ENCODE measurements around the gene FAM72A.
"Not testable (repeated sequence)": the region's sequence is repeated elsewhere in the genome, so short reads cannot be mapped to it uniquely, and the experiment has no call there.

Gene FAM72A

DNA sequence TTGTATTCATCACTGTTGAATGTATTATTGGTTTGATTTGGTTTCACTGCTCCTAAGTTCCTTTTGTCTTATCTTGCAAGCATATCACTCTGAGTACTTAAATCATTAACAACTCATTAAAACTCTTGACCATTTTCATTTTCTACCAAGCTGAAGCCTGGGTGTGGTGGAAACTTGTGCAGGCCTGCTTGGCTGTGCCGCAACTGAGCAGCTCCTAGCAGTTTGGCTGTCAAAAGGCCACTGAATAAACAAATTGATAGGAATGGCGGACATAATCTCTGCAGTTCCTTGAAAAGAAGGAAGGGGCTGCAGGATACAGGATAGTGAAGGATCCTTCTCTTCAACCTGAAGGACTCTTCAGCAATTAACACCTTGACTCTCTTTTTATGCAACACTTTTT, 26.6 kb upstream of the FAM72A start:
- not testable (repeated sequence) for H3K4me1 ChIP-seq (ENCODE audit: control insufficient read depth in 1 of 2, insufficient read depth in 2 of 2, low read length in 2 of 2); H3K4me3 ChIP-seq (ENCODE audit: low read depth in 1 of 2, low read length in 2 of 2); H3K27ac ChIP-seq (ENCODE audit: low read depth, low read length); H3K27me3 ChIP-seq (ENCODE audit: control insufficient read depth in 1 of 2, insufficient read depth in 2 of 2, low read length in 2 of 2); H3K9me3 ChIP-seq (ENCODE audit: control insufficient read depth in 1 of 2, low read length in 2 of 2); H3K9ac ChIP-seq (ENCODE audit: low read depth in 1 of 2, low read length in 2 of 2); H3K36me3 ChIP-seq (ENCODE audit: control insufficient read depth in 1 of 2, insufficient read depth in 2 of 2, low read length in 2 of 2)

DNA sequence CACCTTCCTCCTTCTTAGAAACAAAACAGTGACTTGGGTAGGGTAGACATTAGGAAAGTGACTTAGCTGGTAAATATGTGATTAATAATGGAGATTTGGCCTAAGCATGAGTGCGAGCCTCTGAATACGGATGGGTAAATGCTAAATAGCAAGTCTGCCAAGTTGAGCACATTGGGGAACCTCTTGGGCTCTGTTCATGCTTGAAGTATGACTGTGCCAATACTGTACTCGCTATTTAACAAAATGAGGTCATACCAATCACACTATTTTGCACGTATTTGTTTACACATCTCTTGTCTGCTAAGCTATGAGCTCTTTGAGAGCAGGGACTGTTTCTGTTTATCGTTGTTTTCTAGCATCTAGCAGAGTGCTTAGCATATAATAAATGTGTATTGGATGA, 24.2 kb upstream of the FAM72A start:
- H3K4me3 ChIP-seq (ENCODE audit: low read depth in 1 of 2, low read length in 2 of 2); H3K27me3 ChIP-seq (ENCODE audit: control insufficient read depth in 1 of 2, insufficient read depth in 2 of 2, low read length in 2 of 2); H3K36me3 ChIP-seq (ENCODE audit: control insufficient read depth in 1 of 2, insufficient read depth in 2 of 2, low read length in 2 of 2); H3K9ac ChIP-seq (ENCODE audit: low read depth in 1 of 2, low read length in 2 of 2); H3K27ac ChIP-seq (ENCODE audit: low read depth, low read length); H3K4me1 ChIP-seq (ENCODE audit: control insufficient read depth in 1 of 2, insufficient read depth in 2 of 2, low read length in 2 of 2); H3K9me3 ChIP-seq (ENCODE audit: control insufficient read depth in 1 of 2, low read length in 2 of 2): not testable (repeated sequence)

DNA sequence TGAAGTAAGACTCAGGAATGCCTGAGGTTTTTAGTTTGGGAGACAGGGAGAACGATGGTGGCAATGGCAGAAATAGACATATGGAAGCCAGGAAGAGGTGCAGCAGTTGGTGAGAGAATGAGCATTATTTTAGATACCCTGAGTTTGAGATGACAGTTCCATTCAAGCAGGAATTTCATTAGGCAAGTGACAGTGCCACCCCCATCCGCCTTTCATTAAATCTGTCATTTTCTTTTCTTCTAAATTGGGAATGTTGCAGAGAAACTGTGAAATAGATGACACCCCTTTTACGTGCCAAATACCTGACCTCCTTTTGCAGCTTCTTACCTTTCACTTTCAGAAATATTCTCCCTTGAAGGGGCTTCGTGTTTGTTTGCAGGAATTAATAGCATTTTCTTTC, 22.7 kb upstream of the FAM72A start:
- not testable (repeated sequence) for H3K27me3 ChIP-seq (ENCODE audit: control insufficient read depth in 1 of 2, insufficient read depth in 2 of 2, low read length in 2 of 2); H3K27ac ChIP-seq (ENCODE audit: low read depth, low read length); H3K36me3 ChIP-seq (ENCODE audit: control insufficient read depth in 1 of 2, insufficient read depth in 2 of 2, low read length in 2 of 2); H3K9ac ChIP-seq (ENCODE audit: low read depth in 1 of 2, low read length in 2 of 2); H3K4me1 ChIP-seq (ENCODE audit: control insufficient read depth in 1 of 2, insufficient read depth in 2 of 2, low read length in 2 of 2); H3K9me3 ChIP-seq (ENCODE audit: control insufficient read depth in 1 of 2, low read length in 2 of 2); H3K4me3 ChIP-seq (ENCODE audit: low read depth in 1 of 2, low read length in 2 of 2)

DNA sequence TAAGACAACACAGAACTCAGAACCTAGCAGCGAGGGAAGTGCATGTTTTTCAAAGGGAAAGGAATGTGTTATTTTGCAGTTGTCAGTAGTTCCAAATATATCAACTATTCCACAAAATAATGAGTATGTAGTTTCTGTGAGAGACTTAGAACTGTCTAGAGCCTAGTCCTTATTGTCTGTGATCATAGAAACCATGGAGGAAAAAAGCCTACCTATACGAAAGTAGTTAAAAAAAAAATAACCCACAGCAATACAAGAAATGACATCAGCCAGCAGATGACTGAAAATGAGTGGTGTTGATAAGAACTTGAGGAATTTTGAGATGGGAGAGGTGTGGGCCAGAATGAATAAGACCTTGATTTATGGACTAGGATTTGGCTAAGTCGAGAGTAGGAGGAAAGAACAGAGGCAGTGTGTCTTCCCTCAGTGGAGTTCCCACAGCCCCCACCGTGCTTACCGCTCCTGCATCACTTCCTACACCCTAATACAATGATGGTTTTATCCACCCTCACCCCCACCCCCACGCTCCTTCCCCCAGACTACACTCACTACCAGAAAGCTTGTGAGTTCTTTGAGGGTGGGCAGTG, 21.6 kb upstream of the FAM72A start:
- H3K9ac ChIP-seq (ENCODE audit: low read depth in 1 of 2, low read length in 2 of 2); H3K27me3 ChIP-seq (ENCODE audit: control insufficient read depth in 1 of 2, insufficient read depth in 2 of 2, low read length in 2 of 2); H3K36me3 ChIP-seq (ENCODE audit: control insufficient read depth in 1 of 2, insufficient read depth in 2 of 2, low read length in 2 of 2); H3K9me3 ChIP-seq (ENCODE audit: control insufficient read depth in 1 of 2, low read length in 2 of 2); H3K4me1 ChIP-seq (ENCODE audit: control insufficient read depth in 1 of 2, insufficient read depth in 2 of 2, low read length in 2 of 2); H3K4me3 ChIP-seq (ENCODE audit: low read depth in 1 of 2, low read length in 2 of 2); H3K27ac ChIP-seq (ENCODE audit: low read depth, low read length): not testable (repeated sequence)

DNA sequence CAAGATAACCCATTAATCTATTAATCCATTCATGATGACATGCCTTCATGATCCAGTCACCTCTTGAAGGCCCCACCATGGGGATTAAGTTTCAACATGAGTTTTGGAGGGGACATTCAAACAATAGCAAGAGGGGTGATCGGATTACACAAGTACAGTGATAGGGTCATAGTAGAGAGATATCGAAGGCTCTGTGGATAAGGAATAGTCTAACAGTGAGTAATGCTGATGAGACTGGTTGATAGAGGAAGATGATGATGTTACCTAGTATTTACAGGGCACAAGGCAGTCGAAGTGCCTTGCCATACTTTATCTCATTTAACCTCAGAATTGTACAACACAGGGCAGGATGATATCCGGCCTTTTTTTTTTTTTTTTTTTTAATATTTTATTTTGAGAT, 18.9 kb upstream of the FAM72A start:
- not testable (repeated sequence) for H3K9ac ChIP-seq (ENCODE audit: low read depth in 1 of 2, low read length in 2 of 2); H3K9me3 ChIP-seq (ENCODE audit: control insufficient read depth in 1 of 2, low read length in 2 of 2); H3K4me1 ChIP-seq (ENCODE audit: control insufficient read depth in 1 of 2, insufficient read depth in 2 of 2, low read length in 2 of 2); H3K27ac ChIP-seq (ENCODE audit: low read depth, low read length); H3K36me3 ChIP-seq (ENCODE audit: control insufficient read depth in 1 of 2, insufficient read depth in 2 of 2, low read length in 2 of 2); H3K4me3 ChIP-seq (ENCODE audit: low read depth in 1 of 2, low read length in 2 of 2); H3K27me3 ChIP-seq (ENCODE audit: control insufficient read depth in 1 of 2, insufficient read depth in 2 of 2, low read length in 2 of 2)

DNA sequence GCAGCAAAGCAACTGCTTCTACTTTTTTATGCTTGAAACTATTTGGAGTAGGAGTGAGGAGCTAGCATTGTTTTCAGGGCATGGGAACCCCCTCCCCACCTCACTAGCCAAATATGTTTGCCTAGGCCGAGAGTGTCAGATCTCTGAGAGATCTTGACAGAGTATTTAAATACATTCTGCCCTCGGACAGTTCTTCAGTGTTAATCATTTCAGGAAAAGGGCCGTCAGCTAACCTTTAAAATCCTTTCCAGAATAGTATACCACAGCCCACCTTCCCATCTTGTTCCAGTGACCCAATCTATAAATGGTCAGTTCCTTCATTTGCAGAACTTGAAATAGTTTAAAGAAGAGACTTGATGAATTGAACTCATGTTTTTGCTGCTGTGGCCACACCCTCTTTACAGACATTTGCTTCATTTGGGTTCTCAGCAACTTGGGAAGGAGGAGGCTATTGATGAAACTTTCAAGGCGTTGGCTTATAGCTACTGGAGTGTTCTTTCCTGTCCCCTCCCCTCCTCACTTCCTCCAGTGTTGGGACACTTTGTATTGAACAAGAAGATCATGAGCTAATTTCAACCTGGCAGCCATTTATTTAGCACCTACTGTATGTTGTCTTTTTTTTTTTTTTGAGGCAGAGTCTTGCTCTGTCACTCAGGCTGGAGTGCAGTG, 17.8 kb upstream of the FAM72A start:
- H3K36me3 ChIP-seq (ENCODE audit: control insufficient read depth in 1 of 2, insufficient read depth in 2 of 2, low read length in 2 of 2); H3K4me3 ChIP-seq (ENCODE audit: low read depth in 1 of 2, low read length in 2 of 2); H3K9ac ChIP-seq (ENCODE audit: low read depth in 1 of 2, low read length in 2 of 2); H3K27me3 ChIP-seq (ENCODE audit: control insufficient read depth in 1 of 2, insufficient read depth in 2 of 2, low read length in 2 of 2); H3K27ac ChIP-seq (ENCODE audit: low read depth, low read length); H3K4me1 ChIP-seq (ENCODE audit: control insufficient read depth in 1 of 2, insufficient read depth in 2 of 2, low read length in 2 of 2); H3K9me3 ChIP-seq (ENCODE audit: control insufficient read depth in 1 of 2, low read length in 2 of 2): not testable (repeated sequence)

DNA sequence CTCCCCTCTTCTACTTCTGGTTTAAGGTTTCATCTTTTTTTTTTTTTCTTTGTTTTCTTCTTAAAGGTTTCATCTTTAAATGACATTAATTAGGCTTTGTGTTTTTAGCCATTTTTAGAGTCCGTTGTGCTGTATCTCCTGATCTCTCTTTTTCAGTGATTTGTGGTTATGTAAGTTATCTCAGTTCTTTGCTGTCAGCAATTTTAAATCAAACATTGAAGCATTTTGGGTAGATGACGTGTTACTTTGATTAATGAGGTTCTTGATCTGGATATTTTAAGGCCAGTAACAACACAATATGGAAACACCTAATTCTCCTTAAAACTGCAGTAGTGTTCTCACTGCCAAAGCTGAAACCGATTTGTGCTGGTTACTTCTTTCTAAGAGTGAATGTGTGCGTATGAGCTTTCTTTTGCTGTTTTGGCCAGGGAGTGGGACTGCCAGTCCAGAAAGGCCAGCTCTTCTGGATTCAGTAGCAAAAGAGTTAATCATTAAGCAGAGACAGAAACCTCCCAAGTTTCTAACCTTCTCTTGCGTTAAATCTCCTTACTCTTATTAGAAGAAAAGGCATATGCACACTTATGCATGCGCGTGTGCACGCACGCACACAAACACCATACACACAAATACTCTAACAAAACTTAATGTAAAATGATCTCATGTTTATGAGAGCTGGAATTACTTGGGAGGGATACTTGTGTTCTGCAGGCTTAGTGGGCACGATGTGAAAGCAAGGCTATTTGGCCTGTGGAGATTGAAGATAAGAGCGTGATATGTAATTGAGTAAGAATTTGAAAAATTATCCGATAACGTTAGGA, 17.1 kb upstream of the FAM72A start:
- not testable (repeated sequence) for H3K27ac ChIP-seq (ENCODE audit: low read depth, low read length); H3K9me3 ChIP-seq (ENCODE audit: control insufficient read depth in 1 of 2, low read length in 2 of 2); H3K9ac ChIP-seq (ENCODE audit: low read depth in 1 of 2, low read length in 2 of 2); H3K27me3 ChIP-seq (ENCODE audit: control insufficient read depth in 1 of 2, insufficient read depth in 2 of 2, low read length in 2 of 2); H3K4me3 ChIP-seq (ENCODE audit: low read depth in 1 of 2, low read length in 2 of 2); H3K36me3 ChIP-seq (ENCODE audit: control insufficient read depth in 1 of 2, insufficient read depth in 2 of 2, low read length in 2 of 2); H3K4me1 ChIP-seq (ENCODE audit: control insufficient read depth in 1 of 2, insufficient read depth in 2 of 2, low read length in 2 of 2)

DNA sequence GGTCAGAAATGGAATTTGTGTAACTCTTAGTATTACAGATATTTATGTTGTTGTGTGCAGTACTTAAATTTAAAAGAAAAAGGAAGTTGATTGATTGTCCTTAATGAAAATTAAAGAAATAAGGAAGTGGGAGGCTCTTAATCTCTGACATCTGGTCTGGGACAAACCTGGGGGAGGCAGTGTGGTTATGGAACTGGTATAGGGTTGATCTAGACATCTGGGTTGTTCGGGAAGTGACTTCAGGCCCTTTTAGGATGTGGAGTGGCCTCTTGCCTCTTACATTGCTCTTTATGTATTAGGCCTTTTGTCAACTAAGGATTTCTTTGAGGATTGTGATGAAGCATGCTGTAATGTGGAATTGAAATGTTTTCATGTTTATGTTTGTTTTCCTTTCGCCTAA, 16.1 kb upstream of the FAM72A start:
- not testable (repeated sequence) for H3K9ac ChIP-seq (ENCODE audit: low read depth in 1 of 2, low read length in 2 of 2); H3K36me3 ChIP-seq (ENCODE audit: control insufficient read depth in 1 of 2, insufficient read depth in 2 of 2, low read length in 2 of 2); H3K9me3 ChIP-seq (ENCODE audit: control insufficient read depth in 1 of 2, low read length in 2 of 2); H3K4me1 ChIP-seq (ENCODE audit: control insufficient read depth in 1 of 2, insufficient read depth in 2 of 2, low read length in 2 of 2); H3K27me3 ChIP-seq (ENCODE audit: control insufficient read depth in 1 of 2, insufficient read depth in 2 of 2, low read length in 2 of 2); H3K27ac ChIP-seq (ENCODE audit: low read depth, low read length); H3K4me3 ChIP-seq (ENCODE audit: low read depth in 1 of 2, low read length in 2 of 2)

DNA sequence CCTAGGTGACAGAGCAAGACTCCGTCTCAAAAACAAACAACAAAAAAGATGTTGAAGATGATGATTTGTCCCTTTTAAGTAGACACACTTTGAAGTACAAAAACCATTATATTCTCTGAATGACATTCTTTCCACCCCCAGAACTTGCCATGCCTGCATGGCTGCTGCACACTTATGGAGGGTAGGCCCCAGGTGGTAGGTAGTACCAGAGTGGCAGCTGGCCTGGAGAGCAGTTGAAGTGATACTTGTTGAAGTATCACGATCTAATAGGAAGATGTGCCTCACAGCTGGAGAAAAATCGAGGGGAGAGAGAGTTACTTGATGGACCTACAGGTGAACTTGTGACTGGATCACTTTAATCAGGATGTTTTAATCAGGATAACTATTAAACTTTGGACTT, 15.6 kb upstream of the FAM72A start:
- not testable (repeated sequence) for H3K27me3 ChIP-seq (ENCODE audit: control insufficient read depth in 1 of 2, insufficient read depth in 2 of 2, low read length in 2 of 2); H3K9ac ChIP-seq (ENCODE audit: low read depth in 1 of 2, low read length in 2 of 2); H3K4me3 ChIP-seq (ENCODE audit: low read depth in 1 of 2, low read length in 2 of 2); H3K36me3 ChIP-seq (ENCODE audit: control insufficient read depth in 1 of 2, insufficient read depth in 2 of 2, low read length in 2 of 2); H3K4me1 ChIP-seq (ENCODE audit: control insufficient read depth in 1 of 2, insufficient read depth in 2 of 2, low read length in 2 of 2); H3K9me3 ChIP-seq (ENCODE audit: control insufficient read depth in 1 of 2, low read length in 2 of 2); H3K27ac ChIP-seq (ENCODE audit: low read depth, low read length)

DNA sequence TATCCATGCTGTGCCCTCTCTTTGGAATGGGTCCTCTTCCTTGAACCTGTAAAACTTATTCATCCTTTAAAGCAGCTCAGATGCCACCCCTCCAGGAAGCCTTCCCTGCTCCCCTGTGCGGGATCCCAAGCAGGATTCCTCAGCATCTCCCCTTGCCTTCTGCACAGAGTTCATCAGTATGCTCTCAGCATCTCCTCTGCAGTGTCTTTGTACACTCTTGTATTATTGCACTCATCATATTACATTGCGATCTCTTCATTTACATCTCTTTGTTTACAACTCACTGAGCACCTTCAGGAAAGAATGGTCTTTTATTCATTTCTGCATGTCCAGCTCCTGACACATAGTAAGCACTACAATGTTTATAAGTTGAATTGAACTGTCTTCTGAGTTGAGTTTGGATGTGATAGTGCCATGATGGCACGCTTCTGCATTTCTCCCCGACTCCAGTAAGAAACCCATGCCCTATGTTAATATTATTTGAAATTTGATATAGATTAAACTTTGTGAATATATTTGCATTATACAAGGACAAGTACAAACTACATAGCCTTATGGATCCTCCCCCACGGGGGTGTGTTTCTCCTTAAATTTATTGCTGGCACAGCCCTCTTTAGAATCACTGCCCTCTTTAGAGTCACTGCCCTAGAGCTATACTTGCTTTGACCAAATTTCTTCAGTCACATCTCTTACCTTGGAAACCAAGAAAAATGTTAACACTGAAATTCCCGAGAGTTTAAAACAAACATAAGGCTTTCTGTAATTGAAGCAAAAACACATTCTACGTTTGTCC, 13.2 kb upstream of the FAM72A start:
- H3K27me3 ChIP-seq (ENCODE audit: control insufficient read depth in 1 of 2, insufficient read depth in 2 of 2, low read length in 2 of 2); H3K4me3 ChIP-seq (ENCODE audit: low read depth in 1 of 2, low read length in 2 of 2); H3K9me3 ChIP-seq (ENCODE audit: control insufficient read depth in 1 of 2, low read length in 2 of 2); H3K4me1 ChIP-seq (ENCODE audit: control insufficient read depth in 1 of 2, insufficient read depth in 2 of 2, low read length in 2 of 2); H3K9ac ChIP-seq (ENCODE audit: low read depth in 1 of 2, low read length in 2 of 2); H3K27ac ChIP-seq (ENCODE audit: low read depth, low read length); H3K36me3 ChIP-seq (ENCODE audit: control insufficient read depth in 1 of 2, insufficient read depth in 2 of 2, low read length in 2 of 2): not testable (repeated sequence)
